ENCODE results near the gene MLPH.

DNA sequence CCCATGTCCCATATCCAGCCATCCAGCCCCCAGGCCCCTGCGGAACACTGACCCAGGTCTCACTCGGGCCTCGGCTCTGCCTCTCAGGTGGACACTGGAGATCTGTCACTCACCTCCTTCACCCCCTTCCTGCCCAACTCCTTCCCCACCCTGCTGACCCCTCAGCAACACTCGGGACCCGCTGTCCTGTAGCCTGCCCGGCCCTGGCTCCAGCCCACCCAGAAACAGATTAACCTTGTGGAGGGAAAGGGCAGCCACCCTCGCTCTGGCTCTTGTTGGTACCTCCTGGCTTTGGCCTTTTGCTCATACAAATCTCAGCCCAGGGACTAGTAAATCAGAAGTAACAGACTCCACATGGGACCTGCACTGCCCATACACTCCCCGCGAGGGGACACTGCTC is 49.6 kb downstream of the MLPH start:
- TF ChIP-seq CTCF (IDR thresholded peaks at IDR 0.05) (no peak), POLR2A (IDR thresholded peaks at IDR 0.05) (no peak)
